ENCODE measurements around the gene PAMR1. TPM values are rescaled to one million over a fixed set of nuclear protein-coding genes. Genes with fewer than 3 reads are reported as not detected.

PAMR1 gene
- polyA plus RNA-seq, 2 of the 4 experiments (the other 2 are of a cell fraction), result not detected

DNA sequence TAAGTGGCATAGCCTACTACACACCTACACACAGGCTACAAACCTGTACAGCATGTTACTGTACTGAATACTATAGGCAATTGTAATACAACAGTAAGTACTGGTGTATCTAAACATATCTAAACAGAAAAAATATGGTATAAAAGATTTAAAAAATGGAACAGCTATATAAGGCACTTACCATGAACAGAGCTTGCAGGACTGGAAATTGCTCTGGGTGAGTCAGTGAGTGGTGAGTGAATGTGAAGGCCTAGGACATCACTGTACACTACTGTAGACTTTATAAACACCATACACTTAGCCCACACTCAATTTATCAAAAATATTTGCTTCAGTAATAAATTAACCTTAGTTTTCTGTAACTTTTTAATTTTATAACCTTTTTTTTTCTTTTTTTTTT, 24.7 kb downstream of the PAMR1 start:
- no peak overlapping the region for H3K4me2 ChIP-seq
- POLR2A ChIA-PET, result no interaction called here
- no peaks in the 10 kb centered on the region for H3K4me1 ChIP-seq
- DNase-seq (ENCODE audit: low read depth in 1 of 2, low spot score in 1 of 2), result no peak
- no peak for TF ChIP-seq CBX8 (IDR thresholded peaks at IDR 0.05)
- no peak for TF ChIP-seq CBX2 (IDR thresholded peaks at IDR 0.05; ENCODE audit: borderline replicate concordance, low read depth)
- TF ChIP-seq BHLHE40 (IDR thresholded peaks at IDR 0.05; ENCODE audit: low read depth, low read length), result no peak
- TF ChIP-seq HOXB5 (CRISPR knock-in tag; IDR thresholded peaks at IDR 0.05), result no peak
- TF ChIP-seq TP53 (CRISPR knock-in tag; IDR thresholded peaks at IDR 0.05), result no peak
- no peak for TF ChIP-seq HMGXB4 (CRISPR knock-in tag; IDR thresholded peaks at IDR 0.05; ENCODE audit: borderline replicate concordance)
- no peak for TF ChIP-seq HEYL (CRISPR knock-in tag; IDR thresholded peaks at IDR 0.05)
- TF ChIP-seq, protein P1, sequence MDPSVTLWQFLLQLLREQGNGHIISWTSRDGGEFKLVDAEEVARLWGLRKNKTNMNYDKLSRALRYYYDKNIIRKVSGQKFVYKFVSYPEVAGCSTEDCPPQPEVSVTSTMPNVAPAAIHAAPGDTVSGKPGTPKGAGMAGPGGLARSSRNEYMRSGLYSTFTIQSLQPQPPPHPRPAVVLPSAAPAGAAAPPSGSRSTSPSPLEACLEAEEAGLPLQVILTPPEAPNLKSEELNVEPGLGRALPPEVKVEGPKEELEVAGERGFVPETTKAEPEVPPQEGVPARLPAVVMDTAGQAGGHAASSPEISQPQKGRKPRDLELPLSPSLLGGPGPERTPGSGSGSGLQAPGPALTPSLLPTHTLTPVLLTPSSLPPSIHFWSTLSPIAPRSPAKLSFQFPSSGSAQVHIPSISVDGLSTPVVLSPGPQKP (IDR thresholded peaks at IDR 0.05; ENCODE audit: low read depth, low read length), result no peak
- TF ChIP-seq CHD4 (IDR thresholded peaks at IDR 0.05; ENCODE audit: borderline replicate concordance), result no peak
- no peak for TF ChIP-seq E2F6 (IDR thresholded peaks at IDR 0.05; ENCODE audit: borderline replicate concordance, low read depth)
- TF ChIP-seq GATA3 (IDR thresholded peaks at IDR 0.05; ENCODE audit: borderline replicate concordance), result no peak
- FAIRE-seq, result no peak
- CTCF ChIA-PET, result no interaction called here
- no peak overlapping the region for H3K27ac ChIP-seq
- peaks cover 3% of the 10 kb centered on the region; the same call in 1 of the 3 replicates for H3K9me3 ChIP-seq
- no peak for ATAC-seq
- H3K4me3 ChIP-seq, result no peak overlapping the region

- Histone ChIP-seq H3K27ac (no peak overlapping the region), H3K9me3 (no peaks in the 10 kb centered on the region), H3K4me1 (peaks cover 8% of the 10 kb centered on the region; the same call in 2 of the 3 replicates), H3K4me3 (no peak overlapping the region), H3K4me2 (no peak overlapping the region)
- FAIRE-seq (no peak), DNase-seq (ENCODE audit: low read depth in 1 of 2, low spot score in 1 of 2) (no peak), ATAC-seq (no peak)
- POLR2A ChIA-PET, result no interaction called here
- CTCF ChIA-PET, result interaction anchor here (2.8 to 3.4 kb wide), 2 partner anchors 9 to 11 kb away, joined by 7 to 27 read pairs; no protein-coding TSS in a partner anchor
- WGBS (ENCODE audit: missing lambda C conversion rate), result 13% methylated on average over 1 of the region's 1 CpG
- TF ChIP-seq FOXS1 (CRISPR knock-in tag; IDR thresholded peaks at IDR 0.05) (no peak), HOXB13 (CRISPR knock-in tag; IDR thresholded peaks at IDR 0.05; ENCODE audit: low read depth) (no peak), RAD21 (conservative IDR thresholded peaks at IDR 0.05 in 1 of 2, IDR thresholded peaks at IDR 0.05 in 1 of 2) (no peak), REST (IDR thresholded peaks at IDR 0.05) (no peak), SMC3 (IDR thresholded peaks at IDR 0.05) (no peak), GATA3 (IDR thresholded peaks at IDR 0.05; ENCODE audit: borderline replicate concordance) (no peak), NFE2L2 (conservative IDR thresholded peaks at IDR 0.05; ENCODE audit: low read length) (no peak), FOSB (CRISPR knock-in tag; IDR thresholded peaks at IDR 0.05) (no peak), JUNB (IDR thresholded peaks at IDR 0.05) (no peak), PHF8 (IDR thresholded peaks at IDR 0.05; ENCODE audit: borderline replicate concordance, low read depth) (no peak), RARB (CRISPR knock-in tag; IDR thresholded peaks at IDR 0.05) (no peak), EP300 (IDR thresholded peaks at IDR 0.05) (no peak), BHLHE40 (IDR thresholded peaks at IDR 0.05; ENCODE audit: low read depth, low read length) (no peak), HDAC2 (IDR thresholded peaks at IDR 0.05) (no peak), POLR2AphosphoS2 (conservative IDR thresholded peaks at IDR 0.05; ENCODE audit: low read length) (no peak), PBX3 (IDR thresholded peaks at IDR 0.05) (no peak)
- TF ChIP-seq, protein P2, sequence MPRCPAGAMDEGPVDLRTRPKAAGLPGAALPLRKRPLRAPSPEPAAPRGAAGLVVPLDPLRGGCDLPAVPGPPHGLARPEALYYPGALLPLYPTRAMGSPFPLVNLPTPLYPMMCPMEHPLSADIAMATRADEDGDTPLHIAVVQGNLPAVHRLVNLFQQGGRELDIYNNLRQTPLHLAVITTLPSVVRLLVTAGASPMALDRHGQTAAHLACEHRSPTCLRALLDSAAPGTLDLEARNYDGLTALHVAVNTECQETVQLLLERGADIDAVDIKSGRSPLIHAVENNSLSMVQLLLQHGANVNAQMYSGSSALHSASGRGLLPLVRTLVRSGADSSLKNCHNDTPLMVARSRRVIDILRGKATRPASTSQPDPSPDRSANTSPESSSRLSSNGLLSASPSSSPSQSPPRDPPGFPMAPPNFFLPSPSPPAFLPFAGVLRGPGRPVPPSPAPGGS (IDR thresholded peaks at IDR 0.05), result no peak
- TF ChIP-seq, protein P3, sequence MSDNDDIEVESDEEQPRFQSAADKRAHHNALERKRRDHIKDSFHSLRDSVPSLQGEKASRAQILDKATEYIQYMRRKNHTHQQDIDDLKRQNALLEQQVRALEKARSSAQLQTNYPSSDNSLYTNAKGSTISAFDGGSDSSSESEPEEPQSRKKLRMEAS (IDR thresholded peaks at IDR 0.05), result no peak
- TF ChIP-seq, protein P1 (IDR thresholded peaks at IDR 0.05; ENCODE audit: low read depth, low read length), result no peak
These were observed 29.0 kb downstream of the PAMR1 start for GRCh38 chr11:35496416-35496815.

Measured in A549 (cell line).